PC-3 (cell line): ENCODE results near the gene DOCK8. TPM values are rescaled to one million over a fixed set of nuclear protein-coding genes. Genes with fewer than 3 reads are reported as not detected.

Experiments used
- ATAC-seq: fragments of 200-7000 bp; cut with Tn5 transposase; 2 replicates; pipeline ENCODE4 v1.9.1; 2020; ENCODE audit warnings: mild to moderate bottlenecking, moderate library complexity
- BruUV-seq: library from RNA; stranded (reverse); fragments of 400-500 nt; replicated peaks from 2 replicates; lab custom pipeline; 2021; lab: Mats Ljungman, UMichigan
- CTCF ChIA-PET: fragments of 300-600 bp; sonication (Branson Sonifier 250); formaldehyde crosslinking; loops from one replicate; lab custom pipeline; 2022; ENCODE audit warnings: antibody characterized with exemption; lab: Charles Lee
- POLR2A ChIA-PET: fragments of 300-600 bp; sonication (Branson Sonifier 250); formaldehyde crosslinking; loops from one replicate; lab custom pipeline; 2022; ENCODE audit warnings: antibody characterized with exemption; ENCODE audit not compliant: unreplicated experiment; lab: Charles Lee
- DNase-seq: peaks from one replicate; pipeline ENCODE4 v3.0.0-alpha.2; 2015
- H2AFZ ChIP-seq: fragments of 300-600 bp; sonication (generic); 2 replicates; pipeline ENCODE4 v1.6.0; 2016; ENCODE audit warnings: antibody characterized with exemption, low read length
- H3F3A ChIP-seq: fragments of 300-600 bp; sonication (generic); one replicate; pipeline ENCODE4 v1.6.0; 2017; ENCODE audit warnings: antibody characterized with exemption, low read length, control low read depth, mild to moderate bottlenecking; ENCODE audit not compliant: unreplicated experiment
- H3K27ac ChIP-seq: fragments of 300-600 bp; sonication (generic); 2 replicates; pipeline ENCODE4 v1.5.1; 2016; ENCODE audit warnings: mild to moderate bottlenecking, low read length
- H3K27me3 ChIP-seq: fragments of 300-600 bp; sonication (generic); 2 replicates; pipeline ENCODE4 v1.6.1; 2016; ENCODE audit warnings: low read length, mixed read lengths
- H3K36me3 ChIP-seq: fragments of 300-600 bp; sonication (generic); 2 replicates; pipeline ENCODE4 v1.6.1; 2016; ENCODE audit warnings: low read depth, mixed run types, low read length, mixed read lengths
- H3K4me1 ChIP-seq: fragments of 300-600 bp; sonication (generic); 2 replicates; pipeline ENCODE4 v1.5.1; 2016; ENCODE audit warnings: low read length; ENCODE audit not compliant: insufficient read depth
- H3K4me2 ChIP-seq: fragments of 300-600 bp; sonication (generic); 2 replicates; pipeline ENCODE4 v1.6.0; 2016; ENCODE audit warnings: low read length
- H3K4me3 ChIP-seq: fragments of 300-600 bp; sonication (generic); 2 replicates; pipeline ENCODE4 v1.5.1; 2016; ENCODE audit warnings: mild to moderate bottlenecking, low read length, mixed read lengths
- H3K79me2 ChIP-seq: fragments of 300-600 bp; sonication (generic); 2 replicates; pipeline ENCODE4 v1.6.1; 2017; ENCODE audit warnings: low read length, mixed read lengths
- H3K9ac ChIP-seq: fragments of 300-600 bp; sonication (generic); 2 replicates; pipeline ENCODE4 v1.6.0; 2016; ENCODE audit warnings: mild to moderate bottlenecking, low read length
- H3K9me2 ChIP-seq: fragments of 300-600 bp; sonication (generic); replicated peaks from 2 replicates; pipeline ENCODE4 v1.6.1; 2016; ENCODE audit warnings: mixed run types, low read length, mixed read lengths
- H3K9me3 ChIP-seq: fragments of 300-600 bp; sonication (generic); 2 replicates; pipeline ENCODE4 v1.6.1; 2016; ENCODE audit warnings: low read length, mixed read lengths
- H4K20me1 ChIP-seq: fragments of 300-600 bp; sonication (generic); 2 replicates; pipeline ENCODE4 v1.6.1; 2016; ENCODE audit warnings: low read length, mixed read lengths
- EZH2 ChIP-seq: fragments of 300-600 bp; sonication (generic); IDR thresholded peaks from one replicate; pipeline ENCODE4 v1.6.1; 2017; ENCODE audit warnings: antibody characterized with exemption, mild to moderate bottlenecking, low read length; ENCODE audit not compliant: unreplicated experiment
- EZH2phosphoT487 ChIP-seq: fragments of 300-600 bp; sonication (generic); IDR thresholded peaks from 2 replicates; pipeline ENCODE4 v1.6.1; 2018; ENCODE audit warnings: mild to moderate bottlenecking, antibody characterized with exemption, low read length, borderline replicate concordance
- intact Hi-C: fragments of 100-400 bp; cut with micrococcal nuclease; formaldehyde crosslinking; loops from 2 replicates; pipeline ENCODE4 v1.9.0; 2023
- total RNA-seq: library from RNA; depleted of rRNA; stranded (reverse); fragments of >200 nt; gene quantifications from 2 replicates; pipeline ENCODE4 v1.2.3, GENCODE V29; 2014
- TF ChIP-seq, protein P1 (sequence below): fragments of 300-600 bp; sonication (generic); conservative IDR thresholded peaks from 2 replicates; pipeline ENCODE4 v1.5.1; 2017; ENCODE audit warnings: antibody characterized with exemption, low read depth, mild to moderate bottlenecking, low read length

The DOCK8 gene
- total RNA-seq, 1 experiment from 2014 or later, result 1.9 TPM

DNA sequence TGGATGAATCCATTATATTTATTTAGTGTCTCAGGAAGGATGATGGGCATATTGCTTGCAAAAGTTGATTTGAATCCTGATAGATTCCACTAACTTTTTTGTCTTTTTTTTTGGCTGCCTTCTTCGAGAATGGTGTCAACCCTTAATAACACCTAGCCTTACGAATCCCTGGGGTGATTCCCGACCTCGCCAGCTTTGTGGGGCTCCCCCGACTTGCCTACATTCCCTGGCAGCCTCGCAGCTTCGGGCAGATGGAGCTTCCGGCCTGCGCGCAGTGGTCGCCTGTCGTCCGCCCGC is 366 bp upstream of the DOCK8 start:
- no peaks in the 10 kb centered on the region for H4K20me1 ChIP-seq
- DNase-seq (no peak), ATAC-seq (no peak)
- no peaks in the 10 kb centered on the region for H3K27me3 ChIP-seq
- H3K4me1 ChIP-seq, result peaks cover 4% of the 10 kb centered on the region; the same call in 1 of the 2 replicates
- no peaks in the 10 kb centered on the region for H3K36me3 ChIP-seq
- H3K9ac ChIP-seq, result peak overlapping the region; percentile 50; the same call in 1 of the 2 replicates
- no peaks in the 10 kb centered on the region for H3K79me2 ChIP-seq
- no peaks in the 10 kb centered on the region for H3K9me3 ChIP-seq
- intact Hi-C loops, result loop anchor here (2.0 kb wide), 1 partner anchor 25 kb away; no protein-coding TSS in a partner anchor
- no TSS peak for BruUV-seq
- H3K27ac ChIP-seq, result no peak overlapping the region
- no peaks in the 10 kb centered on the region for H3F3A ChIP-seq
- peak overlapping the region; percentile 79 for H3K4me3 ChIP-seq
- peak overlapping the region; percentile 87 for H2AFZ ChIP-seq
- TF ChIP-seq EZH2phosphoT487 (no peak), EZH2 (no peak)
- TF ChIP-seq, protein P1, sequence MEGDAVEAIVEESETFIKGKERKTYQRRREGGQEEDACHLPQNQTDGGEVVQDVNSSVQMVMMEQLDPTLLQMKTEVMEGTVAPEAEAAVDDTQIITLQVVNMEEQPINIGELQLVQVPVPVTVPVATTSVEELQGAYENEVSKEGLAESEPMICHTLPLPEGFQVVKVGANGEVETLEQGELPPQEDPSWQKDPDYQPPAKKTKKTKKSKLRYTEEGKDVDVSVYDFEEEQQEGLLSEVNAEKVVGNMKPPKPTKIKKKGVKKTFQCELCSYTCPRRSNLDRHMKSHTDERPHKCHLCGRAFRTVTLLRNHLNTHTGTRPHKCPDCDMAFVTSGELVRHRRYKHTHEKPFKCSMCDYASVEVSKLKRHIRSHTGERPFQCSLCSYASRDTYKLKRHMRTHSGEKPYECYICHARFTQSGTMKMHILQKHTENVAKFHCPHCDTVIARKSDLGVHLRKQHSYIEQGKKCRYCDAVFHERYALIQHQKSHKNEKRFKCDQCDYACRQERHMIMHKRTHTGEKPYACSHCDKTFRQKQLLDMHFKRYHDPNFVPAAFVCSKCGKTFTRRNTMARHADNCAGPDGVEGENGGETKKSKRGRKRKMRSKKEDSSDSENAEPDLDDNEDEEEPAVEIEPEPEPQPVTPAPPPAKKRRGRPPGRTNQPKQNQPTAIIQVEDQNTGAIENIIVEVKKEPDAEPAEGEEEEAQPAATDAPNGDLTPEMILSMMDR, result no peak
- ChIA-PET POLR2A (no interaction called here), CTCF (no interaction called here)
- peak overlapping the region; percentile 90 for H3K4me2 ChIP-seq
- H3K9me2 ChIP-seq, result no peaks in the 10 kb centered on the region

GRCh38 chr9:215631-216155 is 1.0 kb downstream of the DOCK8 start:
- Histone ChIP-seq H3K79me2 (no peaks in the 10 kb centered on the region), H3F3A (no peaks in the 10 kb centered on the region), H3K4me2 (peak overlapping the region; percentile 90), H3K9ac (no peak overlapping the region), H2AFZ (peak overlapping the region; percentile 87), H3K4me3 (peak overlapping the region; percentile 79), H3K9me3 (no peaks in the 10 kb centered on the region), H3K36me3 (no peaks in the 10 kb centered on the region), H3K27me3 (no peaks in the 10 kb centered on the region), H3K27ac (no peak overlapping the region), H3K9me2 (no peaks in the 10 kb centered on the region), H3K4me1 (peaks cover 4% of the 10 kb centered on the region; the same call in 1 of the 2 replicates), H4K20me1 (no peaks in the 10 kb centered on the region)
- ChIA-PET CTCF (no interaction called here), POLR2A (interaction anchor here (0.6 to 0.7 kb wide), 2 partner anchors 10 to 595 kb away, joined by 3 to 12 read pairs; no protein-coding TSS in a partner anchor)
- intact Hi-C loops, result loop anchor here (2.0 kb wide), 1 partner anchor 23 kb away; no protein-coding TSS in a partner anchor
- TF ChIP-seq EZH2 (no peak), EZH2phosphoT487 (no peak)
- TF ChIP-seq, protein P1, result no peak
- DNase-seq, result no peak
- no peak for ATAC-seq
- BruUV-seq, result TSS peak; percentile 65

DNA sequence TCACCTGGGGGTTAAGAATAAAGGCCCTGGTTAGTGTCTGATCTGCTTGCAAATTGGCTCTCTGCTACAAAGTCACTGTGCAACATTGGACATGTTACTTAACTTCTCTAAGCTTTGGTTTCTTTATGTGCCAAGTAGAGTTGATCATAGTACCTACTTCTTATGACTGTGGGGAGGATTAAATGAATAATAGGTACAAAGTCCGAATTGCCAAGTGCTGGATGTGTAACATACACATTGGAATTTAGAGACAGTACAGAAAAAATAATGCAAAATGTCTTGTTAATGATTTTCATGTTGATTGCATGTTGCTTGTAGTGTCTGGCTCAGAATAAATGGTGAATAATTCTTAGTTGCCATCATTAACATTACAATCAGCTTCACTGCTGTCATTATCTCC is 2.2 kb downstream of the DOCK8 start:
- POLR2A ChIA-PET, result no interaction called here
- Histone ChIP-seq H3F3A (no peaks in the 10 kb centered on the region), H3K79me2 (no peaks in the 10 kb centered on the region), H4K20me1 (no peaks in the 10 kb centered on the region), H3K4me3 (no peak overlapping the region), H3K27me3 (no peaks in the 10 kb centered on the region), H3K9me2 (no peaks in the 10 kb centered on the region), H3K4me2 (no peak overlapping the region), H3K36me3 (no peaks in the 10 kb centered on the region), H3K9ac (no peak overlapping the region), H3K27ac (no peak overlapping the region), H3K9me3 (no peaks in the 10 kb centered on the region), H3K4me1 (peaks cover 4% of the 10 kb centered on the region; the same call in 1 of the 2 replicates), H2AFZ (no peak overlapping the region)
- ATAC-seq (no peak), DNase-seq (no peak)
- BruUV-seq, result no TSS peak
- no peak for TF ChIP-seq EZH2phosphoT487
- no peak for TF ChIP-seq EZH2
- TF ChIP-seq, protein P1, result no peak
- CTCF ChIA-PET, result no interaction called here
- intact Hi-C loops, result no loop called here
